HG03025 (cell line): ENCODE results near the gene CPN1.
"Not testable (repeated sequence)": the region's sequence is repeated elsewhere in the genome, so short reads cannot be mapped to it uniquely, and the experiment has no call there.

Source experiments
- ATAC-seq: cut with Tn5 transposase; IDR thresholded peaks from one replicate; pipeline ENCODE4 v1.9.1; 2021; ENCODE audit warnings: mild to moderate bottlenecking, moderate library complexity; ENCODE audit not compliant: unreplicated experiment, low FRiP score

The CPN1 gene

DNA sequence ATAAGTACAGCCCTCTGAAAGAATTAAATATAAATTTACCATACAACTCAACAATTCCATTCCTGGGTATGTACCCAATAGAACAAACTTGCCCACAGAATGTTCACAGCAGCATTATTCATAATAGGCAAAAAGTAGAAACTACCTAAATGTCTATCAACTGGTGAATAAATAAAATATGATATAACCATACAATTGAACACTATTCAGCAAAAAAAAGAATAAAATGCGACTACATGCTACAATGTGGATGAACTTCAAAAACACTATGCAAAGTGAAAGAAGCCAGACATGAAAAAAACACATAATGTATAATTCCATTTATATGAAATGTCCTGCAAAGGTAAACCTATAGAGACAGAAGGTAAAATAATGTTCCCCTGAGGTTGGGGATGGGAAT is 2.0 kb upstream of the CPN1 start:
- ATAC-seq = no peak

DNA sequence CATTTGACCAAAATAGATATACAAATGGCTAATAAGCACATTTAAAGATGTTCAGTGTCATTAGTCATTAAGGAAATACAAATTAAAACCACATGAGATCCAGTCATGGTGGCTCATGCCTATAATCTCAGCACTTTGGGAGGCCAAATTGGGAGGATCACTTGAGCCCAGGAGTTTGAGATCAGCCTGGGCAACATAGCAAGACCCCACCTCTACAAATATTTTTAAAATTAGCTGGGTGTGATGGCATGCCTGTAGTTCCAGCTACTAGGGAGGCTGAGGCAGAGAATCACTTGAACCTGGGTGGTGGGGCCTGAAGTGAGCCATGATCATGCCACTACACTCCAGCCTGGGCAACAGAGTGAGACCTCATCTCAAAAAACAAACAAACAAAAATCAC is 607 bp upstream of the CPN1 start:
- not testable (repeated sequence) for ATAC-seq

DNA sequence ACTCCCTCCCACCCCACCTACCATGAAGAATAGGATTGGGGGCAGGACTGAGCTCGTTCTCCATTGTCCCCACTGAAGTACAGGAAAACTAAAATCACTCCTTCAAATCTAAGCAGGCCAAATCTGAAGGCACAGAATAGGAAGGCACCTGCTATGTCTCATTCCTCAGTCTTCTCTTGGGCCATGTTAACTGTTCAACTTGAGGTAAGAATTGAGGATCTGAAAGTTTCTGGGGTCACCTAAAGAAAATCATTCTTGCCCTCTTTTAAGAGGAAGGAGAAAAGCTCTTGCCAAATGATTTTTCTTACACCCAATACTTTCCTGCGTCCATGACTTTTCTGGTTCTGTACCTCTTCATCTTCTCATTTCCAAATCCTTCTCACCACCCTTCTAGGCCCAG is 4.9 kb downstream of the CPN1 start:
- ATAC-seq = no peak

DNA sequence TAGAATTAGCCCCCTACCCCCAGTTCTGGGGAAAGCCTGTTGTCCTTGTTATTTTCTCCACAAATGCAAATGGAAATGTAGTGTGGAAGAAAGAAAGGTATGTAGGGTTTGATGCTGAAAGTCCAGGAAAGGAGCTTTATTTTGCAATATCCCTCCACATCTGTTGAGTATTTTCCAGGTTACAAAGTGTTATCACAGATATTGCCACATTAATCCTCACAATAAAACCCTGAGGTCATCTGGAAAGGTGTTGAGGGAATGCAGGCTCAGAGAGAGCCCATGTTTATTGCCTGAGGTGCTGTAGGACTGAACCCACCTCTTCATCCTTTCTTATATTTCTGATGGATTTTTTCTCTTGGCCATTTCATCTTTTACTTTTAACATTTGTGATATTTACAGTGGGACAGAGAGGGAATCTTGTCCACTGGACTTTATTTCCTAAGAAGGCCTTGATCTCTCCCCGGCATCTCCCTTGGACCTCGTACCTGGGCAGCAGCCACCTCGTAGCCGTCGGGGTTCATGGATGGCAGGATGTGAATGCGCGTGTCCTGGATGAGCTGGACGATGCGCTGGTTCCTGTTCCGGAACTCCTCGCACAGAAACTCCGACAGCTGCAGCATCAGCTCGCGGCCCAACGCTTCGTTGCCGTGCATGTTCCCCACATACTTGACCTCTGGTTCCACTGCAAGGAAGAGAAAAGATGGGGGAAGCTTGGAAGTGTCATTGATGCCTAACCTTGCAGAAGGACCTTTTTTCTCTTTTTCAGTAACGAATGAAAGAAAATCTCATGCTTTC is 6.0 kb downstream of the CPN1 start:
- ATAC-seq = no peak

DNA sequence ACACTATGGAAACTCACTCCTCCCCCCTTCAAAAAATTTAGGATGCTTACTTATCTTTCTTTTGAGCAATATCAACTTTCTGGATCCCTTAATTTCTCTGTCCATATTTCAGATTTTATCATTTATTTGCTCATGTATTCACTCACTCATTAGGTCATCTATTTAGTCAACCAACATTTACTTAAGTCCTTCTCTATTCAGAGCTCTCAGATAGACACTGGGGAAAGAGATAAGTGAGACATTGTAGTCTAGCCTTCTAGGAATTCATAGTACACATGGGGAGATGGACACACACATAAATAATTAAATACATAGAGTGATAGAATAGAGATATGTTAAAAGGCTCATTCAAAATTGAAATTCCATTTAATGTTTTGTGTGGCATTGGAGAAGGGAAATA is 9.2 kb downstream of the CPN1 start:
- no peak for ATAC-seq

DNA sequence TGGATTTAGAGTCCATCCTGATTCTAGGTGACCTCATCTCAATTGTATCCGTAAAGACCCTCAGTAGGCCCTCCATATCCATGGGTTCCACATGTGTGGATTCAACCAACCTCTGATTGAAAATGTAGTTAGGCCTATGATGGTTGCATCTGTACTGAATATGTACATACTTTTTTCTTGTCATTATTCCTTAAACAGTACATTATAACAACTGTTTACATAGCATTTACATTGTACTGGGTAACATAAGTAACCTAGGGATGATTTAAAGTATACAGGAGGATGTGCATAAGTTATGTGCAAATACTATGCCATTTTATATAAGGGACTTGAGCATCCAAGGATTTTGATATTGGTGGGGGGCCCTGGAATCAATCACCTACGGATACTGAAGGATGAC is 10.1 kb downstream of the CPN1 start:
- ATAC-seq = no peak

DNA sequence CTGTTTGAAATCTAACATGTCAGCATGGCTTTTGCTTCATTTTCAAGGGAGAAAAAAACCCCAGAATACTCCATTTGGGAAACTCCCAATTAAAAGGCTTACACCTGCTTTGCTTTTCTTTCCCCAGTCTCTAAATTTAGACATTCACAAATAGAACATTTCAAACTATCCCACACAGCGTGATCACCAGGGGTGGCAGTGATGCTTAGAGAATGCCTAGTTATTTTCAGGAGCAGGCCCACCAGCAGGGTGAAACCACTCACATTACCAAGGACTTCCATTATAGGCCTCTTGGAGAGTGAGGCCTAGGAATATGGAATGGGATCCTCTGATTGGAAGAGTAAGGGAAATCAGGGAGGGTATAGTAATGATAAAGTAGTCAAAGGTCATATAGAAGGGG is 14.2 kb downstream of the CPN1 start:
- no peak for ATAC-seq

DNA sequence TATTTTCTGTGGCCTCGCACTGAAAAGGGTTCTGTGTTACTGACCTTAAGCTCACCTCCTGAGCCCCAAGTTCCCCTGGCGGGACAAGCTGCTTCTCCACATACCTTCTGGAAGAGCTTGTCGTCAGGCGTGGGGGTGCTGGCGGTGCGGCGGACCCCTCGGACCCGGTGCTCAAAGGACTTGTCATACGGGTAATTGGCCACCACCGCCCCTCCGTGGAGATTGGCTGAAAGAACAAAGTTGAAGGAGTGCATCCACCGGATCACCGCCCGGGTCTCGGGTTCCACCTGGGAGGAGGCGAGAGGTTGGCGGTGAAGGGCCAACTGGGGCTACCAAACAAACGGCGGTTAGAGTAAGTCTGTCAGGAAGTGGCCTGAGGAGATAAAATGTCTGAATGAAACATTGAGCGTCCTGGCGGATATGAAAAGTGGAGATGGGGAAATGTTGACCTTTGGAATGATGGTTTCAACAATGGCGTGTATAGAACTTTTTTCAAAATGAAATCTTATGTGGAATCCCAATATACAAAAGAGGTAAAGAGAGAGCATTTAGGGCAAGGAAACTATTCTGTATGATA is 16.5 kb downstream of the CPN1 start:
- no peak for ATAC-seq

DNA sequence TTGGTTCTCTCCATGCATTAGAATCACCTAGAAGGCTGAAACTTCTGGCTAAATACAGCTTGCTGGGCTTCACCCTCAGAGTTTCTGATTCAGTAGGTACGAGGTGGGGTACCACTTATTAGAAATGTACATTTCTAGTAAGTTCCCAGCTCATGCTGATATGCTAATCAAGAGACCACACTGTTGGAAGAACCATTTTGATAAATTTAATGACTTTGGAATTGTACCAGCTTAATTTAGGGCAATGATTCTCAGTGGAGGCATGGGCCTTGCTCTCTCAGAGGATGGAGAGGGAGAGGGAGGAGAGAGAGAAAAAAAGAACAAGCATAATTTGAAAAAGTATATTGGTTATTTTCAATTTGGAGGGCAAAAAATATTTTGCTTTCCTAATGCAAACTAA is 20.3 kb downstream of the CPN1 start:
- ATAC-seq = no peak

DNA sequence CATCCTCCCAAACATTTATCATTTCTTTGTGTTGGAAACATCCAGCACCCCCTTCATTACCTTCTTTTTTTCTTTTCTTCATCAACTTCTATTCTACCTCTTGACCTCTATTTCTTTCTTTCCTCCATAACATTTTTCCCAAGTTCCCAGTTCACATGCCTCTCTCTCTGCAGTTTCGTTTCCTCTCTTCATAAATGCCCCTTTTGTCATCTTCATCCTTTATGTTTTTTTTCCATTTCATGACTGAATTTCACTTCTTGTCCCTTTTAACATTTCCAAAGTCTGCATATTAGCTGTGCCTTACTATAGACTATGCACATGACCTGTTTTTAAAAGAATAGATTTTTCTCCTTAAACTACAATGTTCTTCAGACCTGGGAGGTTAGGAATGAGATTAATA is 23.7 kb downstream of the CPN1 start:
- ATAC-seq = no peak

DNA sequence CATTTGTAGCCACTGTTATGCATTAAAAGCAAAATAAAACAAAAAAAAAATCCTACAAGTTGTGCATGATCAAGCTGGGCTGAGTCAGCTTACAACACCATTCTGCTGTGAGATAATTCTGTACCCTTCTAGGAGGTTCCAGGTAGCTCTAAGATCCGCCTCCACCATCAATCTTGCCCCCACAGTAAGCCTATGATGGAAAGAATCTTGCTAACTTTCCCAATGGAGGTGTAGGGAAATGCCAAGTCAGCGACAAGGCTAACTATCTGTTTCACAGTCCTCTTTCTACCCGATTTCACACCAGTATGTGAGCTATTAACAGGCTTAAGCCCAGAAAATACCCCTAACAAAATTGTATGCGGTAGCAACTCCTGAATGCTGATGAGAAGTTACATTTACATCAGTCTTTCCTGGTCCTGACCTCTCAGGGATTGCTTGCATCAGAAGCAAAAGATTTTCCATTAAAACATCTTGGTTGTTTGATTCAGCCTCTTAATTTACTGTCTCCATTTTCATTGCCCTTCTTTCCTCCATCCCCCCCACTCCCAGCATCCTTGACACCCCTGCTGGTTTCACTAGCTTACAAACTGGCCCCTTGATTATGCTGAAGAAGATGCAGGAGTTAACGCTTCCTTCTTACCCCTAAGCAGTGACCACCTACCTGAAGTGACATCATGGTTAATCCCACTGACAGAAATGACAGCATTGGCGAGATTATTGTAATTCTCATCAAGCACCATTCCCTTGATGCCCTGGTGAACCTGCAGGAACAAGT is 27.8 kb downstream of the CPN1 start:
- no peak for ATAC-seq

DNA sequence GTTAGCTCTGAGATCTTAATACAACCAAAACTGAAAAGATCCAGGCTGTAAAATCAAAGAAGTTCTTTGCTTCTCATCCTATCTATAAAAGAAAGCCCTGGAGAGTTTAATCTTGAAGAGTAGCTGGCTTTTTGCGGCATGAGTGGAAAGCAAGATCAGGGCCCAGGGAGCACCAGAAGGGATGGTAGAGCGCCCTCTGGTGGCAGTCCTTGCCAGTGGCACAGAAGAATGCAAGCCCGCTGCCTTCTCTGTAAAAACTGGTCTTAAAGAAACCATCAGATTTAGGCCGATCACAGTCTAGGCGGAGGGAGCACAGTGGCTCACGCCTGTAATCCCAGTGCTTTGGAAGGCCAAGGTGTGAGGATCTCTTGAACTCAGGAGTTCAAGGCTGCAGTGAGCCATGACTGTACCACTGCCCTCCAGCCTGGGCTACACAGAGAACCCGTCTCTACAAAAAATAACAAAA is 35.6 kb downstream of the CPN1 start:
- ATAC-seq = peak; percentile 64

DNA sequence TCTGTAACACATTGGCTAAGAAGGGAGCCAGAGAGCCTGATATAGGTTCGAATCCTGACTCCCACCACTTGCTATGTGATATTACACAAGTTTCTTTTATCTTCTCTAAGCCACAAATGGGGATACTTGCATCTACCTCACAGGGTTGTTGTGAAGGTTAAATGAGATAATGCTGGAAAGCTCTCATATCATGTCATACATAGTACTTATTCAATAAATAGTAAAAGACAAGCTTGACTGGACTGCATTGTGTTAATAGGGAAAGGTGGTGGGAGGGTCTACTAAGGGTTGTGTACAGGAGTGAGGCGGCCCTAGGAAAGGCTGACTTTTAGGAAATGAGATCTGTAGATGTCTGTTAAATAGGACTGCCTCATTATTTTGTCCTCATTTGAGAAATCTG is 36.1 kb downstream of the CPN1 start:
- ATAC-seq = no peak

DNA sequence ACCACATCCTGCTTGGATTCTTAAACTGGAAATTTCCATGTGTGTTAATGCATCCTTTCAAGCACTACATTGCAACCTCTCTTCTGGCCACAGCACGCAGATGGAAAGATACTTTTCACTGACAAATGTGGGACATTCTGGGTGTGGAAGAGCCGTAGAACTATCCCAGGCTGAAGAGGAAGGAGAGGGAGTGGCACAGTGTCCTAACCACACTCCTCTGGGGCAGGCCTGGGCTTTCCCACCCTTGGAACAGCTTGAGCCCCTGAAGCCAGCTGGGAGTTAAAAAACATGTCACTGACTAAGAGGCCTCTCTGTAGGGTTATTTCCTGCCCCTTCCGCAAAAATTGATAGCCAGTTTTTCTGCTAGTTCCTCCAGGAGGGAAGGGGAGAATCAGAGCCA is 37.9 kb downstream of the CPN1 start:
- ATAC-seq = no peak

DNA sequence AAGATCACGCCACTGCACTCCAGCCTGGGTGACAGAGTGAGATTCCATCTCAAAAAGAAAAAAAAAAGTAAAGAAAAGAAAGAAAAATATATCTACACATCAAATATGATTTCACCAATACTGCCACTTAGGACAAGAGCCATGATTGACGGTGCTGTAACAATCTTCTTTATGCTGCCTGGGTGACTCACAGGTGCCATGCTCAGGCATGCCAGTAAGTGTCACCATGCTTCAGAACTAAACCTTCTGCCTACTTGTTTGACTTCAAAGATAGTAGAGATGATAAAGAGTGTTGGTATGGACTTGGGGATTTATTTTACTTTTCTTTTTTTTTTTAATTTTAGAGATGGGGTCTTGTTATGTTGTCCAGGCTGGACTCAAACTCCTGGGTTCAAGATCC is 38.3 kb downstream of the CPN1 start:
- no peak for ATAC-seq

DNA sequence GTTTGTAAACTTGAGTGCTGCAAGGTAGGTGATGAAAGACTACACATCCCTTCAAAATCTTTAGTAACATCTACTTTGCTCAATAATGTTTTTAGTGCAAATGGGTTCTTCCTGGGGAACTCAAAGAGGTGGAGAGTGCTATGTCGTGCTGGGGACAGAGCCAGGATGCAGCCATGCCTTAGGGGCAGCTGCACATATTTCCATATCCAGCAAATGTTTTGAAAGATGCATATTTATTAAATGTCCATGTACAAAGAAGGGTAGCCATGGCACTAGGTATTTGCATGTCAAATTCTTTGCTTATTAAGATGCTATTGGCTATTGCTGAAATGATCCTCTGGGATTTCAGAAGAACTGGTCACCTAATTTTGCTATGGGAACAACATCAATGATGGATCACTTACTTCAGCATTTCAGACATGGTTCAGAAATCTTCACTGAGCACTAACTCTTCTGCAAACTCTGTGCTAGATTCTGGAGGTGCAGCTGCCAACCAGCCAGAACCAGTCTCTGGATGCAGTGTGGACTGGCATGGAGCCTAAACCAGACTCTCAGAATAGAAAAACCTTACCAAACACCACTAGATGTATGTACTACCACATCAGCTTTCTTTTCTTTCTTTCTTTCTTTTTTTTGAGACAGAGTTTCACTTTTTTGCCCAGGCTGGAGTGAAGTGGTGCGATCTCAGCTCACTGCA is 40.2 kb downstream of the CPN1 start:
- no peak for ATAC-seq

DNA sequence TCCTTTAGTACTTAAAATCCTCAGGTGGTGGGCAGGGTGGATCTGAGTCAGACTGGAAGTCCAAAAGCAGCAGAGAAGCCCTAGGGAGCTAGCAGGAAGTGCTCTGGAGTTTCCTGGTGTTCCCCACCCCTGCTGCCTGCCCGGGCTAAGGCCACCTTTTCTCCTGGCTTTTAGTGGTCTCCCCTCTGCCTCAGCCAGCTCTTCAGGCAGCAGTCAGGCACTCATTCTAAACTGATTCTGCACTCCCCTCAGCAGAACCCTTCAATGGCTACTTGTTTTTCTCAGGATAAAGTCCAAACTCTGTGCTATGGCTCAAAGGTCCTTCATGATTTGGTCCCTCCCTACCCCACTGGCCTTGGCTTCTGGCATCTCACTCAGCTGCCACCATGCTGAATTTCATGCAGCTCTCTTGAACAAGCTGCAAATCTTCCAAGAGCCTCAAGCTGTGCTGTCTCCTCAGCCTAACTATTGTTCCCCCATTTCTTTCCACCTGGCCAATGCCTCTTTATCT is 43.1 kb downstream of the CPN1 start:
- ATAC-seq = no peak

DNA sequence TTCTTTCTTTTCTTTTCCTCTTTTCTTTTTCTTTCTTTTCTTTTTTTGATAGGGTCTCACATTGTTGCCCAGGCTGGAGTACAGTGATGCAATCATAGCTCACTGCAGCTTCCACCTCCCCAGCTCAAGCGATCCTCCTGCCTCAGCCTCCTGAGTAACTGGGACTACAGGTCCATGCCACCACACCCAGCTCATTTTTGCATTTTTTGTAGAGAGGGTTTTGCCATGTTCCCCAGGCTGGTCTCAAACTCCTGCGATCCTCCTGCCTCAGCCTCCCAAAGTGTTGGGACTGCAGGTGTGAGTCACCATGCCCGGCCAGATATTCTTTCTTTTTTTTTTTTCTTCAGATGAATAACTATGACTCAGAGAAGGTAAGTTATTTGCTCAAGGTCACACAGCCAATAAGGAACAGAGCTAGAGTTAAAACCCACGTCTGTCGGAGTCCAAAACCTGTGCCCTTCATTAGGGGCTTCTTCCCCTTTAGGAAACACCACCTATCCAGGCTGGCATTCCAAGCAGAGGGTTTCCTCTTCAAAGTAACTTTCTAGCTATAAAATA is 43.8 kb downstream of the CPN1 start:
- ATAC-seq = no peak

DNA sequence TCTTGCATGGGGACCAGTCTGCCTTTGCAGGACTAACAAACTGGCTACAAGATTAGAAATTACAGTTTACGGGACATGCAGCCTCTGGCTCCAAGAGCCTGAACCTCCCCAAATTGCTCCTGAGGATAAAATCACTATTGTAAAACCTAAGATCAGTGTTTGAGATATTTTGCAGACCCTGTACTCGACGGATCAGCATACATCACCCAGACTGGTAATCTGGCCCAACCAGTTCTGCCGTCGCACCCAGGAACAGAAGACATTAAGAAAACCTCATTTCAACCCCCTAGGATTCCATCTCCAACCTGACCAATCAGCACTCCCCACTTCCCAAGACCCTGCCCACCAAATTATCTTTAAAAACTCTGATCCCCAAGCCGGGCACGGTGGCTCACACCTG is 44.8 kb downstream of the CPN1 start:
- no peak for ATAC-seq

DNA sequence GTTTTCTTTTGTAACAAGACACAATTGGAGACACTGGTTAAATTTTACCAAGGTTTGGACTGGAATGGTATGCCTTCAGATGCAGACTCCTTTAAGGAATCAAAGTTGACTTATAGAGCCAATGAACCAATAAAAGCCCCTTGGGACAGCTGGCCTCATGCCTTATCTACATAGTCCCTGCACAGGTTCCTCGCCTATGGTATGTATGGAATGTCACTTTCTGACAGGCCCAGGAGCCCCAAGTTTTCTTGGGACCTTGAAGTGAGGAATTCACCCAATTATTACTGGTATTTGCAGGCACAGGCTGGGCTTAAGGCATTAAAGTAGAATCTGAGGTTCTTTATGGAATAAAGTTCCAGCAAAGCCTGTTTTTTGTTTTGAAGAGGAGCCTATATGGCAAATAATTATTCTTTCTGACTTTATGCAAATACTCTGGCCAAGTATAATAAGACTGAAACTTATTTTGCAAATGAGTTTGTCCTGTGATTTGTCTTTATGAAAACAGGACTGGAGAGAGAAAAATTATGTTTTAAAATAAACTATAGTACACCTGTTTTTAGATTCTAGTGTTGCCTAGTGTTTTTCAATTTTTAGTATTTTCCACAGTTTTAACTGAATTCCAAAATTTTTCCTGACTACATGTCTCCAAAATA is 47.8 kb downstream of the CPN1 start:
- ATAC-seq = no peak
